PC-3 (cell line): ENCODE measurements around the gene KCNIP4.

ENCODE experiments used
- CTCF ChIP-seq: fragments of 300-600 bp; sonication (generic); conservative IDR thresholded peaks from 2 replicates; pipeline ENCODE4 v1.5.1; 2017; ENCODE audit warnings: antibody characterized with exemption, low read depth, mild to moderate bottlenecking, low read length
- EZH2phosphoT487 ChIP-seq: fragments of 300-600 bp; sonication (generic); IDR thresholded peaks from 2 replicates; pipeline ENCODE4 v1.6.1; 2018; ENCODE audit warnings: mild to moderate bottlenecking, antibody characterized with exemption, low read length, borderline replicate concordance

GRCh38 chr4:21242163-21242562 is 706.4 kb downstream of the KCNIP4 start:
- TF ChIP-seq CTCF = no peak
- no peak for TF ChIP-seq EZH2phosphoT487
